ENCODE measurements around the gene TCF12. TPM values are rescaled to one million over a fixed set of nuclear protein-coding genes. Genes with fewer than 3 reads are reported as not detected.

TCF12 gene
- polyA plus RNA-seq, 1 donor: 194 TPM

GRCh38 chr15:57320631-57321220 is 402.3 kb downstream of the TCF12 start:
- DNase-seq: no peak

- no peak for DNase-seq
These were observed 403.0 kb downstream of the TCF12 start for GRCh38 chr15:57321485-57321884.

DNA sequence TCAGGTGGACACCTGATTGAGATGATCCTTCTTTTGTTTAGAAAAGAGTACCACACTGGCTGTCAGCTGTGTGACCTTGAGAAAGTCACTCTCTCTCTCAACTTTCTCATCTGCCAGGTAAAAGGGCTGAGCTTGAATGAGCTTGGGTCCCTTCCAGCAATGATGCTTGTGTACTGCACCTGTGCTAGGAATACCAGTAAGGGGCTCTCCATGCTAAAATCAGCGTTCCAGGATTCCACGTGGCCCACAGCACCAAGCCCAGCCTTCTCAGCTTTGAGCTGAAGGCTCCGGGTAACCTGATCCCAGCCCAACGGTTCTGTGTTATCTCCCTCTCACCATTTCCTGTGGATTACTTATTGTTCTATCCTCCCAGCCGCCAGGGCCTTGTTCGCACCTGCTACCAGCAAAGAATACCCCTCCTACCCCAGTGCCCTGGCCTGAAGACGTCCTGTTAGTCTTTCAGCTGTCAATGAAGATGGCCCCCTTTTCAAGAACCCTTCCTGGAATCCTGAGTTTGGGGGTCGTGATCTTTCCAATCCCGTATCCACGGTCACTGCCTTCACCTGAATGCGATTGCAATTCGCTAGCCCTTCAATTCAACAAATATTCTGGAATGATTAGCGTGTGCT is 403.6 kb downstream of the TCF12 start:
- no peak for DNase-seq

DNA sequence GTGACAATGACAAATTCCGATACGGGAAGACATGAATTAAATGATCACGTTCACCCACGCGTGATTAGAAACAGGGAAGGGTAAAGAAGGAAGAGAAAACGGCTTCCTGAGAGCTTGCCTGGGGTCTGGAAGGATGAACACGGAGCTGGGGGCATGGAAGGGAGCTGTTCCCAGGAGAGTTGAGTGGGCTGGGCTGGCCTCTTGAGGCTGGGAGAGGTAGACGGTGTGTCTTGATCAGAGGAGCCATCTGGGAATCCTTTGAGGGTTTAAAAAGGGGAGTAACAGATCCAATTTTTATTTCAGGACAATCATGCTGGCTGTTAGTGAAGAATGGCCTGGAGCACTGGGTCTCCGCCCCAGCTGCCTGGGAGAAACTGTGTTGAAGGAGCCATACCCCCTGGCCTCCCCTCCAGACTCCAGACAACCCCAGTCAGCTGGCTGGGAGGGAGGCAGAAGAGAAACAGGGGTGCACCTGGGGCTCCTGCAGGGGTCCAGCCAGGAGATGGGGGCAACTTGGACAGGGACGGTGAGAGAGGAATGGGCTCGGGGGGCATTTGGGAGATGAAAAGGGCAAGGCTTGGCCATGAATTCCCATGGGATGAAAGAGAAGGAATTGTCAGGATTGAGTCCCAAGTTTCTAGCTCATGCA is 404.3 kb downstream of the TCF12 start:
- DNase-seq: no peak

GRCh38 chr15:57323299-57323805 is 404.9 kb downstream of the TCF12 start:
- no peak for DNase-seq

GRCh38 chr15:57323806-57324589 is 405.6 kb downstream of the TCF12 start:
- no peak for DNase-seq

- DNase-seq: no peak
These were observed 406.1 kb downstream of the TCF12 start for GRCh38 chr15:57324590-57324890.

DNA sequence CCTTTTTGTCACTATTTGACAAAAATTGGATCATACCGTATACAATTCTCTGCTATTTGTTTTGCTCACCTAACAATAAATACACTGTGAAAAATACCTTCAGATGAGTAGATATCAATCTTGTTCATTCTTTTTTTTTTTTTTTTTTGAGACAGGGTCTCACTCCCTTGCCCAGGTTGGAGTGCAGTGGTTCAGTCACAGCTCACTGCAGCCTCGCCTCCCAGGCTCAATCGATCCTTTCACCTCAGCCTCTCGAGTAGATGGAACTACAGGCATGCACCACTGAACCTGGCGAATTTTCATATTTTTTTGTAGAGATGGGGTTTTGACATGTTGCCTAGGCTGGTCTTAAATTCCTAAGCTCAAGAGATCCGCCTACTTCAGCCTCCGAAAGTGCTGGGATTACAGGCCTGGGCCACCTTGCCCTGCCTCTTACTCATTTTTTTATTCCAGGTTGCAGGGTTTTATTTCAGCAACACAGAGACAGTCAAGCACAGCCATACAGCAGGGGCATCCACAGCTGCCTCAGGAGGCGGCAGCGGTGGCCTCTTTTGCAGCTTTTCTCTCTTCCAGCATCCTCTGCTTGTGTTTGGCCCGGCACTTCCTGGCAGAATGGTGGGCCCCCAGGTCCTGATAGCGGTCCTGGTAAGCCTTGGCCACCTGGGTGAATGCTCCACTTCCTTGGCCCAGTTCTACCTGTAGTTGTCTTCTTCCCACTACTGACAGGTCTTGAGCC is 406.7 kb downstream of the TCF12 start:
- DNase-seq: no peak

DNA sequence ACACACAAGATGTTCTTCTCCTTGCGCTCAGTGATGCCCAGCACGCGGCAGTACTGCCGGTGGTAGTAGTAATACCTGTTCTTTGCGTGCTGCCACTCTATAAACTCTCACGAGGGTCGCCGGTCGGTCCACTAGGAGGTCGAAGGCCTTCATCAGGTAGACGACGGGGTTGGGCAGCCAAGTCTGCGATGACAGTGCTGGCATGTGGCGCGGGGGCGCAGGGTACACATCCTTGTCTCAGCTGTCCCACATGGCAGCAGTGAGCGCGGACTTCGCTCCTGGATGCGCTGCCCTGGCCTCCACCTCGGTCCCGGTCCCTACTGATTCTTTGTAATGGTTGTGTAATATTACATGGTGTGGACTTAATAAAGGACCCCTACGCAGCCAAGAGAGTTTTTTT is 407.8 kb downstream of the TCF12 start:
- DNase-seq: no peak

- DNase-seq: no peak
These were observed 409.6 kb downstream of the TCF12 start for GRCh38 chr15:57327985-57328471.

- DNase-seq: no peak
These were observed 410.0 kb downstream of the TCF12 start for GRCh38 chr15:57328479-57328878.

- no peak for DNase-seq
These were observed 410.5 kb downstream of the TCF12 start for GRCh38 chr15:57328897-57329296.

DNA sequence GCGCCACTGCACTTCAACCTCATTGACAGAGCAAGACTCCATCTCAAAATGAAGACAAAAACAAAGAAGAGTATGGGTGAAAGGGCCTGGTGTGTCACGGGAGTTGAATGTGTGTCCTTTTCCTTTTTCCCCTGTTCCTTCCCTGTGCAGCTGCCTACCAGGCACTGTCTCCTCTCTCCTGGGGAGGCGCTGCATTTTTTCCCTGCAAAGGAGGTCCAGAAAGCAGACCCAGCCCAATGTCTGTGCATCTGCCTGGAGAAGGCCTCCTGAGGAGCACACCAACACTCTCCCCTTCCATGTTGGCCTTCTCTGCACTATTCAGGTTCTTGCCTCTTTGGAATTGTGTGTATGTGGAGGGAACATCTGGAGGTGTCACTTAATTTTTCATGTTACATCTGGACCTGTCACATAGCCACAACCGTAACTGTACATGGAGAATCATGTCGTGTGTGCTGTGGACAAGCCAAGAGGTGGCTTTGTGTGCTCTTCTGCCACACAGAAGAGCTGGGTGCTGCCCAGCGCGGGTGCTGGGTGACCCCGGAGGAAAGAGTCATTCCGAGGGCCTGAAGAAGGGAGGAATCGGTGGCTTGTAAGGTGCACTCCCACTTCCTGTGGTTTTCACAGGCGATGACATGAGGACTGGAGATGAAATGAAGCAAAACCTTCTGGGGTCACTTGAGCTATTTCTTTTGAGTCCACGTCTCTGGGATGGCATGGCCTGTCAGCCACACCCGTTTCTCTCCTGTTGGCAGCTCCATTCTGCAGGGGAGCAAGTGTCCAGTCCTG is 411.3 kb downstream of the TCF12 start:
- DNase-seq: no peak

- no peak for DNase-seq
These were observed 412.3 kb downstream of the TCF12 start for GRCh38 chr15:57330619-57331340.

GRCh38 chr15:57332326-57332725 is 413.9 kb downstream of the TCF12 start:
- DNase-seq: no peak

DNA sequence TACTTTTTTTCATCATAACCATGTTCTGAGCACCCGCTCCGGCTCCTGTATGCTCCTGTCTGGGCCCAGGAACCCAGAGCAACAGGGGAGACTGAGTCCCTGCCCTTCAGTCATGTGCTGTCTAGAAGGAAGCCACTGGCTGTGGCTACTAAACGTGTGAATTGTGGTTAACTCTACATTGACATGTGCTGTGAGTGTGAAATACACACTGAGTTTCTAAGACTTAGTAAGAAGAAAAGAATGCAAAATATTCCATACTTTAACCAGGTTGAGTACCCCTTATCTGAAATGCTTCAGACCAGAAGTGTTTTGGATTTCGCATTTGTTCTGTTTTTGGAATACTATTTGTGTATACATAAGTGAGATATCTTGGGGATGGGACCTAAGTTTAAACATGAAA is 415.0 kb downstream of the TCF12 start:
- DNase-seq: no peak

- no peak for DNase-seq
These were observed 415.8 kb downstream of the TCF12 start for GRCh38 chr15:57334257-57334656.

GRCh38 chr15:57335293-57335715 is 416.9 kb downstream of the TCF12 start:
- no peak for DNase-seq

- DNase-seq: no peak
These were observed 417.3 kb downstream of the TCF12 start for GRCh38 chr15:57335719-57336118.

- DNase-seq: no peak
These were observed 419.5 kb downstream of the TCF12 start for GRCh38 chr15:57337868-57338411.

Measured in left kidney (tissue), 2 donors.